Suprapubic skin (tissue), 4 donors: Measurements from ENCODE around the gene STYXL1. TPM values are rescaled to one million over a fixed set of nuclear protein-coding genes. Genes with fewer than 3 reads are reported as not detected.

Source experiments
- DNase-seq, 2 donors: peaks; one replicate each; pipeline ENCODE4 v3.0.0-alpha.2; 2019; ENCODE audit warnings: low spot score in 2 of 2
- H3K27ac ChIP-seq: fragments of 200-600 bp; sonication (generic); one replicate; pipeline ENCODE4 v1.5.1; 2019
- H3K27me3 ChIP-seq: fragments of 200-600 bp; sonication (generic); one replicate; pipeline ENCODE4 v1.5.1; 2019
- H3K36me3 ChIP-seq: fragments of 200-600 bp; sonication (generic); one replicate; pipeline ENCODE4 v1.5.1; 2019
- H3K4me1 ChIP-seq: fragments of 200-600 bp; sonication (generic); one replicate; pipeline ENCODE4 v1.5.1; 2019
- H3K4me3 ChIP-seq: fragments of 200-600 bp; sonication (generic); one replicate; pipeline ENCODE4 v1.5.1; 2019; ENCODE audit warnings: mild to moderate bottlenecking
- H3K9me3 ChIP-seq: fragments of 200-600 bp; sonication (generic); one replicate; pipeline ENCODE4 v1.5.1; 2019
- EP300 ChIP-seq: sonication (generic); formaldehyde crosslinking; IDR thresholded peaks from one replicate; pipeline ENCODE4 v1.6.1; 2017; ENCODE audit warnings: antibody characterized with exemption
- POLR2A ChIP-seq, 2 donors: fragments of 450-650 bp; IDR thresholded peaks; one replicate each; pipeline ENCODE4 v1.6.1; 2017; ENCODE audit warnings: antibody characterized with exemption in 2 of 2, mild to moderate bottlenecking in 2 of 2, moderate library complexity in 2 of 2
- POLR2AphosphoS5 ChIP-seq, 3 donors: sonication (generic); formaldehyde crosslinking; IDR thresholded peaks; one replicate each; pipeline ENCODE4 v1.6.1; 2017; ENCODE audit warnings: antibody characterized with exemption in 3 of 3
- WGBS: methylation state at CpG from one replicate; pipeline ENCODE4 v1.1.5; 2018; 5-methylcytosine and 5-hydroxymethylcytosine counted together
- total RNA-seq, 4 donors: library from RNA; depleted of rRNA; stranded (reverse); fragments of >200 nt; gene quantifications; one replicate each; pipeline ENCODE4 v1.1.0, GENCODE V29; 2016
- TF ChIP-seq, protein P1 (sequence below), 2 donors: fragments of 200-600 bp in 1 of 2; fragments of 450-650 bp in 1 of 2; sonication (generic) in 1 of 2; IDR thresholded peaks; one replicate each; pipeline ENCODE4 v1.5.1; 2016 to 2019; ENCODE audit warnings: antibody characterized with exemption in 2 of 2, mild to moderate bottlenecking in 1 of 2, moderate library complexity in 1 of 2

The STYXL1 gene
- total RNA-seq, 4 donors from 2014 or later, result 8.8 to 59.5 (median 41.2) TPM

GRCh38 chr7:75971309-75971960, 76.4 kb downstream of the STYXL1 start:
- Histone ChIP-seq H3K27ac (peak overlapping the region; percentile 48), H3K27me3 (no peaks in the 10 kb centered on the region), H3K4me3 (no peak overlapping the region), H3K4me1 (peaks cover 52% of the 10 kb centered on the region), H3K36me3 (peaks cover 18% of the 10 kb centered on the region), H3K9me3 (no peaks in the 10 kb centered on the region)
- DNase-seq, result no peak
- 90% methylated on average over 14 of the region's 14 CpGs for WGBS
- TF ChIP-seq EP300, result no peak
- no peak for TF ChIP-seq POLR2AphosphoS5 (IDR thresholded peaks at IDR 0.05)
- TF ChIP-seq, protein P1, sequence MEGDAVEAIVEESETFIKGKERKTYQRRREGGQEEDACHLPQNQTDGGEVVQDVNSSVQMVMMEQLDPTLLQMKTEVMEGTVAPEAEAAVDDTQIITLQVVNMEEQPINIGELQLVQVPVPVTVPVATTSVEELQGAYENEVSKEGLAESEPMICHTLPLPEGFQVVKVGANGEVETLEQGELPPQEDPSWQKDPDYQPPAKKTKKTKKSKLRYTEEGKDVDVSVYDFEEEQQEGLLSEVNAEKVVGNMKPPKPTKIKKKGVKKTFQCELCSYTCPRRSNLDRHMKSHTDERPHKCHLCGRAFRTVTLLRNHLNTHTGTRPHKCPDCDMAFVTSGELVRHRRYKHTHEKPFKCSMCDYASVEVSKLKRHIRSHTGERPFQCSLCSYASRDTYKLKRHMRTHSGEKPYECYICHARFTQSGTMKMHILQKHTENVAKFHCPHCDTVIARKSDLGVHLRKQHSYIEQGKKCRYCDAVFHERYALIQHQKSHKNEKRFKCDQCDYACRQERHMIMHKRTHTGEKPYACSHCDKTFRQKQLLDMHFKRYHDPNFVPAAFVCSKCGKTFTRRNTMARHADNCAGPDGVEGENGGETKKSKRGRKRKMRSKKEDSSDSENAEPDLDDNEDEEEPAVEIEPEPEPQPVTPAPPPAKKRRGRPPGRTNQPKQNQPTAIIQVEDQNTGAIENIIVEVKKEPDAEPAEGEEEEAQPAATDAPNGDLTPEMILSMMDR (IDR thresholded peaks at IDR 0.05), result no peak
- no peak for TF ChIP-seq POLR2A (IDR thresholded peaks at IDR 0.05)

DNA sequence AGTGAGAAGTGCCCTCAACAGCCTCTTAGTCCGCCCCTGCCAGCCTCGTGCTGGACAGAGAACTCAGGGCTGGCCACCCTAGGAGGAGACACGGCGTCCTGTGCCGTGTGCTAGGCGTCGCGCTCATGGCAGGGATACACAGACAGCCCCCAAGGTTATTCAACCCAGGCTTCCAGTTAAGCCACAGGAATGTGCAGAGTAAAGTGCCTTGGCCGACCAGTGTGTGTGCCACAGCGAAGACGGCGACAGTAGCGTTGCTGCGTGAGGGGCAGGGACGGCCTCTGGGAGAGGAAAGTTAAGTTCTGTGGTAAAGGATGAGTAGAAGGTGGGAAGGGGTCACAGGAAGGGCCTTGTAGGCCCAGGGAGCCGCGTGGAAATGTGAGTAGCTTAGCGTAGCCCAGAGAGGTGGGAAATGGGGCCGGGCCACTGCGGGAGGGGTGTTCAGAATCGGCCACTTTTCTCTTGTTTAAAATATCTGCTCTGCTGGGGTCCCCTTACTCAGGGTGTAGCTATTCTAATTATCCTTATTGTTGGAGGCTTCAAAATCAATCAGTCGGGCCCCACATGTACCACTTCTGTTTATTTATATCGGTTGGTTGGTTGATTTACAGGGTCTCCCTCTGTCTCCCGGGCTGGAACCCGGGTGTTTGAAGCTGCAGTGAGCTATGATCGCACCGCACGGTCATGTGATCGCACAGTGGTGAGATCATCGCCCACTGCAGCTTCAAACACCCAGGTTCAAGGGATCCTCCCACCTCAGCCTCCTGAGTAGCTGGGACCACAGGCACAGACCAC, 77.9 kb downstream of the STYXL1 start:
- DNase-seq, result no peak
- H3K4me3 ChIP-seq, result no peak overlapping the region
- no peaks in the 10 kb centered on the region for H3K9me3 ChIP-seq
- peaks cover 22% of the 10 kb centered on the region for H3K36me3 ChIP-seq
- no peaks in the 10 kb centered on the region for H3K27me3 ChIP-seq
- H3K4me1 ChIP-seq, result peaks cover 64% of the 10 kb centered on the region
- WGBS, result 95% methylated on average over 30 of the region's 30 CpGs
- H3K27ac ChIP-seq, result peak overlapping the region; percentile 76
- TF ChIP-seq POLR2A (IDR thresholded peaks at IDR 0.05), result no peak
- no peak for TF ChIP-seq POLR2AphosphoS5 (IDR thresholded peaks at IDR 0.05)
- TF ChIP-seq, protein P1 (IDR thresholded peaks at IDR 0.05), result no peak
- TF ChIP-seq EP300, result no peak

GRCh38 chr7:75969182-75969581, 78.6 kb downstream of the STYXL1 start:
- peak in 2 of 3 donors; percentile 33 to 42 for TF ChIP-seq POLR2AphosphoS5 (IDR thresholded peaks at IDR 0.05)
- TF ChIP-seq, protein P1 (IDR thresholded peaks at IDR 0.05), result no peak
- Histone ChIP-seq H3K27ac (peak overlapping the region; percentile 76), H3K4me3 (no peak overlapping the region), H3K36me3 (peaks cover 22% of the 10 kb centered on the region), H3K4me1 (peaks cover 64% of the 10 kb centered on the region), H3K27me3 (no peaks in the 10 kb centered on the region), H3K9me3 (no peaks in the 10 kb centered on the region)
- WGBS, result 31% methylated on average over 12 of the region's 13 CpGs
- DNase-seq, result peak; percentile 82 to 84

- WGBS, result 67% methylated on average over 3 of the region's 12 CpGs
- Histone ChIP-seq H3K27me3 (no peaks in the 10 kb centered on the region), H3K36me3 (peaks cover 18% of the 10 kb centered on the region), H3K9me3 (no peaks in the 10 kb centered on the region), H3K4me3 (no peak overlapping the region), H3K27ac (peak overlapping the region; percentile 76), H3K4me1 (peaks cover 65% of the 10 kb centered on the region)
- TF ChIP-seq POLR2AphosphoS5 (IDR thresholded peaks at IDR 0.05) (no peak), EP300 (no peak), POLR2A (IDR thresholded peaks at IDR 0.05) (no peak)
- TF ChIP-seq, protein P1 (IDR thresholded peaks at IDR 0.05), result no peak
- peak in 1 of 2 donors; percentile 77 for DNase-seq
These were observed 79.2 kb downstream of the STYXL1 start for GRCh38 chr7:75968561-75969001.

- H3K36me3 ChIP-seq, result peaks cover 14% of the 10 kb centered on the region
- 100% methylated on average over 2 of the region's 10 CpGs for WGBS
- peaks cover 71% of the 10 kb centered on the region for H3K4me1 ChIP-seq
- peak in 1 of 2 donors; percentile 65 for DNase-seq
- no peak overlapping the region for H3K4me3 ChIP-seq
- H3K27ac ChIP-seq, result peak overlapping the region; percentile 76
- H3K9me3 ChIP-seq, result no peaks in the 10 kb centered on the region
- H3K27me3 ChIP-seq, result no peaks in the 10 kb centered on the region
- TF ChIP-seq EP300, result no peak
- no peak for TF ChIP-seq POLR2AphosphoS5 (IDR thresholded peaks at IDR 0.05)
- TF ChIP-seq POLR2A (IDR thresholded peaks at IDR 0.05), result no peak
- TF ChIP-seq, protein P1 (IDR thresholded peaks at IDR 0.05), result no peak
These were observed 79.8 kb downstream of the STYXL1 start for GRCh38 chr7:75968012-75968411.
